HG02610 (cell line): ENCODE data around the gene KLK2.
"Not testable (repeated sequence)": the region's sequence is repeated elsewhere in the genome, so short reads cannot be mapped to it uniquely, and the experiment has no call there.

Source experiments
- ATAC-seq: cut with Tn5 transposase; IDR thresholded peaks from one replicate; pipeline ENCODE4 v1.9.1; 2021; ENCODE audit warnings: mild to moderate bottlenecking, moderate library complexity; ENCODE audit not compliant: unreplicated experiment

KLK2 gene

DNA sequence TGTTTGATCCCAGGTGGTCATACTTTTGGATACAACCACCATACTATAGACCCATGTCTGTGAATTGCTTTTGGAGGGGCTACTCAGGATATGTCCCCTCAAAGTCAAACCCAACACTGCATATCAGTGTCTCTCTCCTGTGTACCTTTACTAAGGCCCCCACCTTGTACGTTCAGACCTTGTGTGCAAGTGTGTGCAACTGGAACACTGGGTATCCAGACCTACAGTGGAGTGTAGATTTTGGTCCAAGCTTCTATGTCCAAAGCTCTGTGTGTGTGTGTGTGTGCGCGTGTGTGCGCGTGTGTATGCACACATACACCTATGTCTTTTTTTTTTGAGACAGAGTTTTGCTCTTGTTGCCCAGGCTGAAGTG, 18.0 kb downstream of the KLK2 start:
- ATAC-seq = no peak

DNA sequence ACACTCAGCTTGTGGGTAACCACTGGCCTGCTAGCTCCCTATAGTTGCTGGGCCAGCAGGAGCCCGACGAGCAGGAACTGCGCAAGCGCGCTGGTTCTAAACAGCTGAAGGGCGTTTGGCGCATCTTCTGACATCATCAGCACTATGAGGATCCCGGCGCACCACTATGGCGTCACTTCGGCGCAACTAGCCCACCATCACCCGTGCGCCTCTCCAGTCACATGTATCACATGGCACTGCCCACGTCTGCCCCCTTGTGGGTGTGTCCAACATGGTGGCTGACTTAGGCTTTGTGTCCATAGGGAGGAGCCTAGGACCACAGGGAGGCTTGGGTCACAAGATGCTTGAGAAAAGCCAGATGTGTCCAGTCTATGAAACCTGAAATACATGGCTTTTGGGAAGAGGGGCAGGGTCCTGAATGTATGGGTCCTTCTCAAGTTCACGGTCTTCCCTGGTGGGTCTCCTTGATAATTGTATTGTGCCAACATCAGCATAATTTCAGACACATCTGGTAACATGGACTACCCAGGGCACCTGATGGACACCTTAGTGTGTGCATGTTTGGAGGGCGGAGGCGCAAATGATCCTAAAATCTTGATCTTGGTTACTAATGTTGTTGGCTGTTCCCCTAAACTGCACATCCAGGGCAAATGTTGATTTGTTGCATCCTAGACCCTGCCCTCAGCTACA, 20.0 kb downstream of the KLK2 start:
- ATAC-seq = no peak

DNA sequence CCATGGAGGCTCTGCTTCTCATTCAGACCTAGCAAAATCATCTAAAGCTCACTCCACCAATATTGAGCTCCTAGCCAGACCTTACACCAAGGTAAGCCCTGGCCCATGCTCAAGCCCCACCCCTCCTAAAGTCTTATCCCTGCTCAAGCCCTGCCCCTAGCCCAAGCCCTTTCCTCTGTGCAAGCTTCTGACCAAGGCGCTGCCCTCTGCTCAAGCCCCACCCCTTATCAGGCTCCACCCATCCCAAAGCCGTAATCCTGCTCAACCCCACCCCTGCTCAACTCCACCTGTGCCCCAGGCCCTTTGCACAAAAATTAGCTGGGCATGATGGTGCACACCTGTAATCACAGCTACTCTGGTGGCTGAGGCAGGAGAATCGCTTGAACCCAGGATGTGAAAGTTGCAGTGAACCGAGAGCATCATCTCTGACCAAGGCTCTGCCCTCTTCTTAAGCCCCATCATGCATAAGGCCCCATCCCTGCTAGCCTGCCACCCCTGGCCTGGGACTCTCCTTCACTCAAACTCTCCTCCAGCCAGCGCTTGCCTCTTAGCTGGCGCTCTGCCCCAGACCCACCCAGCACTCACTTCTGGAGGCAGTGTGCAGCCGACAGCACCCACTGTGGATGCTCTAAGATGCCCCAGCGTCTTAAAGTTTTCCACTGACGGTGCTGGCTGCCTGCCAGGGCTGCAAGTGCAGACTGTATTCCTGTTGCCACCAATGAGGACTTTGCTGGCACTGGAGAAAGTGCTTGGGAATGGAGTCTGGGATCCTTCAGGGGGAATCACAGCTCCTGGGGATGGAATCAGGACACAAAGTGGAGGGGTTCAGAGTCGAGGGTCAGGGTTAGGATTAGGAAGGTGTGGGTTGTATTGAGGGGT, 21.5 kb downstream of the KLK2 start:
- no peak for ATAC-seq

DNA sequence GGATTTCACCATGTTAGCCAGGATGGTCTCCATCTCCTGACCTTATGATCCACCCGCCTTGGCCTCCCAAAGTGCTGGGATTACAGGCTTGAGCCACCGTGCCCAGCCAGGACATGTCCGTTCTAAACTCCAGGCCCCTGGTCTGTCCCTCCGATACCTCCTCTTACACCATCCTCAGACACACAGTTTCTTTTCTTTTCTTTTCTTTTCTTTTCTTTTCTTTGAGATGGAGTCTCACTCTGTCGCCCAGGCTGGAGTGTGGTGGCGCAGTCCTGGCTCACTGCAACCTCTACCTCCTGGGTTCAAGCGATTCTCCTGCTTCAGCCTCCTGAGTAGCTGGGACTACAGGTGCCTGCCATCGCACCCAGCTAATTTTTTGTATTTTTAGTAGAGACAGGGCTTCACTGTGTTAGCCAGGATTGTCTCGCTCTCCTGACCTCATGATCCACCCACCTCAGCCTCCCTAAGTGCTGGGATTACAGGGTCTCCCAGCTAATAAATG, 22.9 kb downstream of the KLK2 start:
- ATAC-seq = not testable (repeated sequence)

DNA sequence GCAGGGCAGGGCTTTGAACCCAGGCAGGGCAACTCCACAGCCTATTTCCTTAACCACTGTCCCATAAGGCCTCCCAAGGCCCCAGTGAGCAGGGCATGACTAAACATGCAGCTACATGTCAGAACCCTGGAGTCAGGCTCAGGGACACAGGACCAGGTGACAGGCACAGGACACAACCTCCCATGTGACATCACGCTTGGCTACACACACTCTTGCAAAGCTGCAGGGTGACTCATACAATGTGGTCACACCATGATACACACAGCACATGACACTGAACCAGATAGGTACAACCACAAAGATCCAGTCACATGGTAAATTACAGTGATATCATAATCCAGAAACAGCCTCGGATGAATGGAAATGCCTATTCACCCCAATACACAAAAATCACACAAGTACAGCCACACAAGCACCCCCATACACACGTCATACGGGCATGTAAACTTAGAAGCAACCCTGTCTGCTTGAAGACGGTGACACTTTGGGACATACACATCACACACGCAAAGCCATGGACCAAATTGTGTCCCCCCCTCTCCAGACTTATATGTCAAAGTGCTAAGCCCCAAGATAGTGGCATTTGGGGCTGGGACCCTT, 23.5 kb downstream of the KLK2 start:
- ATAC-seq = peak; percentile 86

DNA sequence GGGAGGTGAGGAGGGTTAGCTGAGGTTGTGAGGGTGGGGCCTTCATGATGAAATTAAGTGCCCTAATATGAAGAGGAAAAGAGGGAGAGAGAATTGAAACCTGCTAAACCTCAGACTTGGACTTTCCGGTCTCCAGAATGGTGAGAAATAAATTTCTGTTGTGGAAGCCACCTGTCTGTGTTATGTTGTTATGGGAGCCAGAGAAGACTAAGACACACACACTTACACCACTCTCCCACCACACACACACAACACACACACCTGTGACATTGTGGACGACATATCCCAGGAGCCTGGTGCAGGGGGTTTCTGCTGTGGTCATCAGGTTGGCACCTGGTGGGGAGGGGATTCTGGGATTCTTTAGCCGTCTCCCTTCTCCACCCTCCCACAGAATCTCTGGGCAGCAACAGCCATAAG, 24.0 kb downstream of the KLK2 start:
- peak; percentile 29 for ATAC-seq

DNA sequence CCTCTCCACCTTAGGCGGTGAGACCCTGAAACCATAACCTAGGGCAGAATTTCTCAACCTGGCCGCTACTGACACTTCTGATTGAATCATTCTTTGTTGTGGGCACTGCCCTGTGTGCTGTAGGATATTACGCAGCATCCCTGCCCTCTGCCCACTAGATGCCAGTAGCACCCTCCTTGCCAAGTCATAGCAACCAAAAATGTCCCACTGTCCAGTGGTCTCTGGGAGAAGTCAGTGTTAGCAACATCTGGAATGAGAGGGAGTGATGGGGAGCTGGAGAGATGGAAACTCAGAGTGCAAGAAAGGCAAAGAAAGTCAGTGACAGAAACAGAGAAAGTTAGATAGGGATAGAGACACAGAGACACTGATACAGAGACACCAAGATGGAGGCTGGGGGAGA, 24.4 kb downstream of the KLK2 start:
- no peak for ATAC-seq

DNA sequence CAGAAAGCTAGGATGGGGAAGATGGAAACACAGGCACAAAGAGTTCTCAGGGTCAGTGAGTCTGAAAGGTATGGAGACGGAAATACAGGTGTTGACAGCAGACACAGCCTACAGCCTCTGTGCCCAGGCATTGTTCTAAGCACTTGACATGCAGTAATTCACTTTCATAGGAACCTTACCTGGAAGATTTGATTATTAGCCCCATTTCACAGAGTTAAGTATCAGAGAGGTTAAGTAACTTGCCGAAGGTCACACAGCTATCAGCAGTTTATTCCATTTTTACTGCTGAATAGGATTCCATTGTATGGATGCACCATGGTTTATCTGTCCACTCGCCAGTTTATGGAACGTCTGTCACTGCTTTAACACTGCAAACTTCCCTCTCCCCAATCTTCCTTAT, 24.8 kb downstream of the KLK2 start:
- ATAC-seq = no peak

DNA sequence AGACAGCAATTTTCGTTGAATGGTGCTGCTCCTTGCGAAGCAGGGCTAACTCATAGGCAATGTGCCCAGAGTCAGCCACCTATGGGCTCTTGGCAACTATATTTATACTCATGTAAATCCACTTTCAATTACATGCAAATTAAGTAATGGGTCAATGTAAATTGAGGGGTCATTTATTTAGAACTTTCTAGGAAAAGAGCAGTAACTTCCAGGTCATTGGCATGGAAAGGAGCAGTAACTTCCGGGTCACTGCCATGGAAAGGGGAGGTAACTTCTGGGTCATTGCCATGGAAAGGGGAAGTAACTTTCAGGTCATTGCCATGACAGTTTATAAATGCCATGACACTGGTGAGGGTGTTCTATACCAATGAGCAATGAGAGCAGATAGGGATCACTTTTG, 26.3 kb downstream of the KLK2 start:
- no peak for ATAC-seq

DNA sequence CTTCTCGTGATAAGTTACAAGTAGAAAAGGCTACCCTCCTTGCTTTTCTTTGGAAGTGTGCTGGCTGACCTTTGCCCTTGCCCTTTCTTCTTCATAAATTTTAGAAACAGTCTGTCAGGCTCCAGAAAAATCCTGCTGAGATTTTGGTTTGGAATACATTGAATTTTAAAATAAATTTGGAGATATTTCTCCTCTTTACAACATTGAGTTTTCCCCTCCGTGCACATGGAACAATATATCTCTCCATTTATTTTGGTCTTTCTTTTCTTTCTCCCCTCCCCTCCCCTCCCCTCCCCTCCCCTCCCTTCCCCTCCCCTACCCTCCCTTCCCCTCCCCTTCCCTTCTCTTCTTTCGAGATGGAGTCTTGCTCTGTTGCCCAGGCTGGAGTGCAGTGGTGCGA, 29.4 kb downstream of the KLK2 start:
- ATAC-seq = no peak

DNA sequence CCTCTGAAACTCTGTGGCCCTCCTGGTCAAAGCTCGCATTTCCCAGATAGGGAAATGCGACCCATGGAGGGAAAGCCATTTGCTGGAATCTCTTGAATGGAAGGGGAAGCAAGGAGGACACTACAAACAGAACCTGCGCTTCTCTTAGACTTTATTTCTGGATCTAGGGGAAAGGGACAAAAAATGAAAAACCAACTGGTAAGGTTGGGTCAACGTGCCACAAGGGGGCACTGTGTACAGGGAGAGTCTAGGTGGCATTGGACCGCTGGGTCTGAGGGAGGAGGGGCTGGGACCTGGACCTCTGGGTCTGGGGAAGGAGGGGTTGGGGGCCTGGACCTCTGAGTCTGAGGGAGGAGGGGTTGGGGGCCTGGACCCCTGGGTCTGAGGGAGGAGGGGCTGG, 33.0 kb downstream of the KLK2 start:
- no peak for ATAC-seq

DNA sequence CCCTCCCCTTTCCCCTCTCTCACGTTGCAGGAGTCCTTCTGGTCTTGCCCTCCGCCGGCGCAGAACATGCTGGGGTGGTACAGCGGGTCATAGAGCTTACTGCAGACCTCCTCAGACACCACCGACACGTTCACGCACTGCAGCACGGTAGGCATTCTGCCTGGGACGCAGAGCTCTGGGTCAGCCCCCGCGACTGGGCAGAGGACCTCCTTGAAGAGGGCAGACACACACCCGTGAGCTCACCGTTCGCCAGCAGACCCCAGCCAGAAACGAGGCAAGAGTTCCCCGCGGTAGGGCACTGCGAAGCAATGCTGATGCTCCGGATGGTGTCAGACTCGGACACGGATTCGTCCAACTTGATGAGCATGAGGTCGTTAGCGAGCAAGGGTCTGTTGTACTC, 35.1 kb downstream of the KLK2 start:
- no peak for ATAC-seq

DNA sequence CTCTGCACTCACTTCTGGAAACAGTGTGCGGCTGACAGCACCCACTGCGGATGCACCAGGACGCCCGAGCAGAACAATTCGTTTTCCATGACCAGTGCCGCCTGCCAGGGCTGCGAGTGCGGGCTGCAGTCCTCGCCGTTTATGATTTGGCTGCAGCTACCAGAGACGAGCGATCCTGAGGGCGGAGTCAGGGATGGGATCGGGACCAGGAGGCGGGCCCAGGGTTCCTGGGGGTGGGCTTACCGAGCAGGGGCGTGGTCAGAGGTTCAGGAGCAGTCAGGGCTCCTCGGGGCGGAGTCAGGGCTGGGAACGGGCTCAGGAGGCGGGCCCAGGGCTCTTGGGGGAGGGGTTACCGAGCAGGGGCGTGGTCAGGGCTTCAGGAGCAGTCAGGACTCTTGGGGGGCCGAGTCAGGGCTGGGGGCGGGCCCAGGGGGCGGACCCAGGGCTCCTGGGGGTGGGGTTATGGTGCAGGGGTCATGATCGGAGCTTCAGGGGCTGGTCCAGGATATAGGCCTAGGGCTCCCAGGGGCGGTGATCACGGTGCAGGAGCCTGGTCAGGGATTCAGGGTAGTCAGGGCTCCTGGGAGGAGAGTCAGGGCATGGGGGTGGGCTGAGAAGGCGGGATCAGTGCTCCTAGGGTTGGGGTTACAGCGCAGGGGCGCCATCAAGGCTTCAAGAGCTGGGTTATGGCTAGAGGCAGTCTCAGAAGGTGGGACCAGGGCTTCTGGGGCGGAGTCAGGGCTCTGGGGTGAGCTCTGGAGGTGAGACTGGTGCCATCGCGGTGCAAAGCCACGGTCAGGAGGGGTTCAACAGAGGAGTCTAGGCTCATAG, 36.2 kb downstream of the KLK2 start:
- ATAC-seq = no peak

DNA sequence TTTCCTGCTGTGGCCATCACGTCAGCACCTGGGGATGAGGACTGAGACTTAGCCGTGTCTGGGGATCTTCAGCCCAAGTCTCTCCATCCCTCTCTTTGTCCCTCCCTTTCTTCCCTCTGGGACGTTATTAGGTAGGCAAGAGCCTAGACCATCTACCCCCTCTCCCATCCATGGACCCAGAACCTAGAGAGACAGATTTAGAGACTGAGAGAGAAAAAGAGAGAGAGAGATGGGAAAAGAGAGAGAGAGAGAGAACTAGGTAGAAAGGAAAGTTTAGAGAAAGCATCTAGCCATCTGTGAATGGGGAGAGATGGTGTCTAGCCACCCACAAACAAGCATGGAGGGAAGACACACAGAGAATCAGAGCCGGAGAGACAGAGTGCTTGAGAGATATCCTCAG, 37.5 kb downstream of the KLK2 start:
- no peak for ATAC-seq

DNA sequence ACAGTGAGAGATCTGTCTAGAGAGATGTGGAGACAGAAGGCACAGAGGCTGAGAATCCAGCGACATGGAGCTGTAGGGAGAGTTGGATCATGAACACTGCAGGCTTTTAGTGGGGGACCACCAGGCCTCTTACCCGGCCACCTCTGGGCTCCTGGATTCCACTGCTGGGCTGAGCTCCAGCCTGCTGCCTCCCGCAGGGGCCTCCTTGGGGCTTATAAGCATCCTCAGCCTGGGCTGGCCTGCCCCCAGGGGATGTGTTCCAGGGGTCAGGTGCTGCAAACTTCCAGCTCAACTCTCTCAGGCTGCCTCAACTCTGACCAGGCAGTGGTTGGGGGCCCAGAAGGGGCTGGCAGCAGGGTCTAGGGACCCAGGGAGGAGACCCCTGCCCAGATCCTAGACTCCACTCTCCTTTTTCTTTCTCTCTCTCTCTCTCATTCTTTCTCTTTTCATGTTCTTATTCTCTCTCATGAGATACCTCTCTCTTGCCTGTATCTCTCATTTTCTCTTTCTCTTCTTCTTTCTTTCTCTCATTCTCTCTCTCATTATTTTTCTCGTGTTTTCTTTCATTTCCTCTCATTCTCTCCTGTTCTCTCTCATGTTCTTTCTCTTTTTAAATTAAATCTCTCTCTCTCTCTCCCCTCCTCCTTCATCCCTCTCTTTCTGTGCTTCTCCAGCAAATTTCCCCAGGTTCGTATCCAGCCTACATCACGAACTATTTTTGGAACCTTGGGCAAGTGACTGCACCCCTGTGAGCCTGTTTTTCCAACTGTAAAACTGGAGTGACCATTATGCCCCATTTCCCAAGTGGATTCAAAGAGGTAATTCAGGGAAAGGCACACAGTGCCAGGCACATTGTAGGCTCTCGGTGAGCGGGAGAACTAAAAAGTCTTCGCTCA, 38.2 kb downstream of the KLK2 start, which contains the start of gene KLK4:
KLK4 (minus strand) TSS at position 190 of the 896 bp plus-strand sequence. CDS start 657 bp downstream, outside the sequence.
- no peak for ATAC-seq

DNA sequence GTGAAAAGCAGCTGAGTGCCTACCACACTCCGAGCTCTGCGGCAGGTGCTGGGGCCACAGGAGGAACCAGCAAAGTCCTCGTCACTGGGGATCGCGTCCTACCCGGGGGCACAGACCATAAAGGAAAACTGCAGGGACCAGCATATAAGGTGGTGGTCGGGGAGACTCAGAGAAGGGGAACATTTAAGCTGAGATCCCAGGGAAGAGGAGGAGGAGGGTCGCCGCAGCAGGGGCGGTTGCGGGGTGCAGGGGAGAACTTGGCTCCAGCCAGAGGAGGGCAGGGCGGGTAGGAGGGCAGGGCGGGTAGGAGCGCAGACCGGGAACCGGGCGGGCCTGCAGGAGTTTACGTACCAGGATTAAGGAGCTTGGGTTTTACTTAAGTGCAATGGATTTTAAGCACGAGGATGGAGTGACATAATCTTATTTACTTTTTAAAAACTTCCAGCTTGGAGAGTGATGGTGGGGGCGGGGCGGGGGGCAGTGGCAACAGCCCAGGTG, 38.9 kb downstream of the KLK2 start:
- ATAC-seq = no peak

DNA sequence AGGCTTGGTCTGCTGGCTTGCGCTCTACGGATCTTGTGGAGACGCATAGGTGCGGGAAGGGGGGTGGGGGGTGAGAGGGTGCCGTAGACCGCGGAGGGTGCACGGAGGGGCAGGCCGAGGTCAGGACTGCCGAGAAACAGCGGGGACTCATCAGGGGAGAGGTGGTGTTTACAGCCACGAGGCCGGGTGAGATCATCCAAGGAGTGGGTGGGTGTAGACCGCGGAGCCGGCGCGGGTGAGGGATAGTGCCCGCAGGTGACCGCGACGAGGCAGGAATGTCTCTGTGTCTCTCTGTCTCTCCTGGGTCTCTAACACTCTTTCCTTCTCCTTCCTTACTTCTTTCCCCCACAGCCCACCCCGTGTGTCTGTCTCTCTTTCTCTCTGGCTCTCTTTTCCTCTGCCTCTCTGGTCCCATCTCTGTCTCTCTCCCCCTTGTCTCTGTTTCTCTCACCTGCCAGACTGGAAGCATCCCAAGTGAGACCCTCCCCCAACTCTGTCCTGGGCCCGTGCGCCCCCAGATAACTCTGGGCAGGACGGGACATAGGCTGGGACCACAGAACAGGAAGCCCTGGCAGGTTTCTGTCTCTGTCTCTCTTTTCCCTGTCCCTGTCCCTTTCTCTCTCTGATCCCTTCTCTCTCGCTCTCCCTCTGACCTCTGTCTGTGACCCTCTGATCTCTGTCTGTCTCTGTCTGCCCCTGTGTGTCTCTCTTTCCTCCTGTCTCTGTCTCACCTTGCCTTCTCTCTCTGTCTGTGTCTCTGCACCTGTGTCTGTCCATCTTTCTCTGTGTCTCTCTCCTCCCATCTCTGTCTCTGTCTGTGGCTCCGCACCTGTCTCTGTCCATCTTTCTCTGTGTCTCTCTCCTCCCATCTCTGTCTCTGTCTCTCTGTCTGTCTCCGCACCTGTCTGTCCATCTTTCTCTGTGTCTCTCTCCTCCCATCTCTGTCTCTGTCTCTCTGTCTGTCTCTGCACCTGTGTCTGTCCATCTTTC, 39.8 kb downstream of the KLK2 start:
- ATAC-seq = no peak

DNA sequence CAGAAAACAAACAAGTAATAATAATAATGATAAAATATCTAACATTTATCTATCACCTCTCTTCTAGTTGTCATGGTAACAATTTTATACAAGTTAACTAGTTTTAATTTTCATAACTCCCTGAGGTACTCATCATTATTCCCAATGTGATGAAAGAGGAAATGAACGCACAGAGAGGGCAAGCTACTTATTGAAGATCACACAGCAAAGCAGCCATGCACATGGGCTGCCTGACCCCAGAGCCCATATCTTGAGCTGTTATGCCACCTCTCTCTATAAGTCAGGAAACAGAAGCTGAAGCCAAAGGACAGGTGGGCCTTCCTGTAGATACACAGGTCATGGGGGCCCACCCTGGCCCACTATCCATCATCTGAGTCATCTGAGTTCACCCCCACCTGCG, 42.8 kb downstream of the KLK2 start:
- no peak for ATAC-seq
